ENCODE measurements around the gene DUOX1.

DNA sequence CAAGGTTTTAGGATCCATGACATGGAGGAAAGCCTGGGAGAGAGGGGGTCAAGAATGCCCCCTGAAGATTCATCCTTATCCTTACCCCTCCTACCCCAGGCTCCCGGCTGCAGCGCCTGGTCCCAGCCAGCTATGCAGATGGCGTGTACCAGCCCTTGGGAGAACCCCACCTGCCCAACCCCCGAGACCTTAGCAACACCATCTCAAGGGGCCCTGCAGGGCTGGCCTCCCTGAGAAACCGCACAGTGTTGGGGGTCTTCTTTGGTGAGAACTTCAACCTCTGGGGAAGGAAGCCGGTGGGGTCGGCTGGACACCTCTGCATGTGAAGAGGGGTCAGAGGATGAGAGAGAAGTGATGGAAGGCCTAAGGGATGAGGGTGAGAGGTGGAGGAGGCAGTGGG, 4.3 kb downstream of the DUOX1 start:
- TF ChIP-seq TOX (CRISPR knock-in tag; IDR thresholded peaks at IDR 0.05; ENCODE audit: borderline replicate concordance): no peak
- TF ChIP-seq, protein P1, sequence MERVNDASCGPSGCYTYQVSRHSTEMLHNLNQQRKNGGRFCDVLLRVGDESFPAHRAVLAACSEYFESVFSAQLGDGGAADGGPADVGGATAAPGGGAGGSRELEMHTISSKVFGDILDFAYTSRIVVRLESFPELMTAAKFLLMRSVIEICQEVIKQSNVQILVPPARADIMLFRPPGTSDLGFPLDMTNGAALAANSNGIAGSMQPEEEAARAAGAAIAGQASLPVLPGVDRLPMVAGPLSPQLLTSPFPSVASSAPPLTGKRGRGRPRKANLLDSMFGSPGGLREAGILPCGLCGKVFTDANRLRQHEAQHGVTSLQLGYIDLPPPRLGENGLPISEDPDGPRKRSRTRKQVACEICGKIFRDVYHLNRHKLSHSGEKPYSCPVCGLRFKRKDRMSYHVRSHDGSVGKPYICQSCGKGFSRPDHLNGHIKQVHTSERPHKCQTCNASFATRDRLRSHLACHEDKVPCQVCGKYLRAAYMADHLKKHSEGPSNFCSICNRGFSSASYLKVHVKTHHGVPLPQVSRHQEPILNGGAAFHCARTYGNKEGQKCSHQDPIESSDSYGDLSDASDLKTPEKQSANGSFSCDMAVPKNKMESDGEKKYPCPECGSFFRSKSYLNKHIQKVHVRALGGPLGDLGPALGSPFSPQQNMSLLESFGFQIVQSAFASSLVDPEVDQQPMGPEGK (CRISPR knock-in tag; IDR thresholded peaks at IDR 0.05; ENCODE audit: borderline replicate concordance): no peak
- TF ChIP-seq, protein P2, sequence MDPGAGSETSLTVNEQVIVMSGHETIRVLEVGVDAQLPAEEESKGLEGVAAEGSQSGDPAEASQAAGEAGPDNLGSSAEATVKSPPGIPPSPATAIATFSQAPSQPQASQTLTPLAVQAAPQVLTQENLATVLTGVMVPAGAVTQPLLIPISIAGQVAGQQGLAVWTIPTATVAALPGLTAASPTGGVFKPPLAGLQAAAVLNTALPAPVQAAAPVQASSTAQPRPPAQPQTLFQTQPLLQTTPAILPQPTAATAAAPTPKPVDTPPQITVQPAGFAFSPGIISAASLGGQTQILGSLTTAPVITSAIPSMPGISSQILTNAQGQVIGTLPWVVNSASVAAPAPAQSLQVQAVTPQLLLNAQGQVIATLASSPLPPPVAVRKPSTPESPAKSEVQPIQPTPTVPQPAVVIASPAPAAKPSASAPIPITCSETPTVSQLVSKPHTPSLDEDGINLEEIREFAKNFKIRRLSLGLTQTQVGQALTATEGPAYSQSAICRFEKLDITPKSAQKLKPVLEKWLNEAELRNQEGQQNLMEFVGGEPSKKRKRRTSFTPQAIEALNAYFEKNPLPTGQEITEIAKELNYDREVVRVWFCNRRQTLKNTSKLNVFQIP (CRISPR knock-in tag; IDR thresholded peaks at IDR 0.05; ENCODE audit: borderline replicate concordance, low read depth): no peak

All from SK-N-SH treated with all-trans-retinoic acid at 6 μM for 48 hours (cell line).